ENCODE measurements around the gene PSPH. TPM values are rescaled to one million over a fixed set of nuclear protein-coding genes. Genes with fewer than 3 reads are reported as not detected.

PSPH gene
- total and polyA plus RNA-seq, 12 donors = 2.8 to 68.7 (median 23.0) TPM

- Histone ChIP-seq H3K36me3 (replicated peaks in 1 of 2) (peaks cover 0 to 38% of the 10 kb centered on the region in 2 donors), H3K27ac (peak within 1 kb of the TSS; percentile 68 to 97 (median 89)), H3K4me3 (peak within 1 kb of the TSS; percentile 45 to 91 (median 67)), H3K27me3 (no peaks in the 10 kb centered on the region), H3K9me3 (replicated peaks in 1 of 3) (no peaks in the 10 kb centered on the region), H3K4me1 (replicated peaks in 1 of 2) (peaks cover 3 to 32% of the 10 kb centered on the region in 2 donors)
- intact Hi-C loops (cut with DNase I) = no loop called here
- DNase-seq = peak; percentile 89 to 95 (median 92)
- TF ChIP-seq CTCF (IDR thresholded peaks at IDR 0.05) = peak in 2 of 6 experiments; percentile 8 to 16
- TF ChIP-seq POLR2A (IDR thresholded peaks at IDR 0.05) = peak; percentile 75 to 94
- 0 to 1% (median 0%) methylated on average over 16 to 49 of the region's 49 CpGs for whole genome bisulfite sequencing, 4 donors
Observed at GRCh38 chr7:56063882-56064625, 12.8 kb upstream of the PSPH start, which contains the start of gene SUMF2. Gene SUMF2, plus strand, starts transcription at chr7:56064286. Its CDS starts 26 bp downstream, at chr7:56064312.

GRCh38 chr7:56063500-56063881 lies 12.2 kb upstream of the PSPH start:
- intact Hi-C loops (cut with DNase I) = no loop called here
- 52 to 61% (median 55%) methylated on average over 7 of the region's 7 CpGs for WGBS, 4 donors
- Histone ChIP-seq H3K4me1 (replicated peaks in 1 of 2) (peaks cover 3 to 32% of the 10 kb centered on the region in 2 donors), H3K9me3 (replicated peaks in 1 of 3) (no peaks in the 10 kb centered on the region), H3K27ac (peak overlapping the region; percentile 68 to 97 (median 89)), H3K4me3 (peak overlapping the region in 2 of 4 donors; percentile 45 to 86), H3K36me3 (replicated peaks in 1 of 2) (peaks cover 0 to 38% of the 10 kb centered on the region in 2 donors), H3K27me3 (no peaks in the 10 kb centered on the region)
- no peak for DNase-seq
- TF ChIP-seq CTCF (IDR thresholded peaks at IDR 0.05) = no peak
- no peak for TF ChIP-seq POLR2A (IDR thresholded peaks at IDR 0.05)

- Histone ChIP-seq H3K27me3 (no peaks in the 10 kb centered on the region), H3K9me3 (replicated peaks in 1 of 3) (no peaks in the 10 kb centered on the region), H3K4me3 (no peak overlapping the region), H3K36me3 (replicated peaks in 1 of 2) (peaks cover 0 to 45% of the 10 kb centered on the region in 2 donors), H3K27ac (peak overlapping the region in 4 of 5 donors; percentile 89 to 97 (median 91)), H3K4me1 (replicated peaks in 1 of 2) (peaks cover 3 to 32% of the 10 kb centered on the region in 2 donors)
- DNase-seq = no peak
- intact Hi-C loops (cut with DNase I) = no loop called here
- TF ChIP-seq CTCF (IDR thresholded peaks at IDR 0.05) (no peak), POLR2A (IDR thresholded peaks at IDR 0.05) (no peak)
- WGBS, 4 donors = 27 to 49% (median 41%) methylated on average over 2 of the region's 2 CpGs
Observed at GRCh38 chr7:56062382-56062781, 11.1 kb upstream of the PSPH start.

GRCh38 chr7:56053993-56054392 lies 2.7 kb upstream of the PSPH start:
- H3K27me3 ChIP-seq = no peaks in the 10 kb centered on the region
- peaks cover 0 to 65% of the 10 kb centered on the region in 2 donors for H3K36me3 ChIP-seq (replicated peaks in 1 of 2)
- H3K4me1 ChIP-seq (replicated peaks in 1 of 2) = peaks cover 4 to 37% of the 10 kb centered on the region in 2 donors
- no peak for DNase-seq
- intact Hi-C loops (cut with DNase I) = no loop called here
- H3K4me3 ChIP-seq = no peak overlapping the region
- WGBS, 4 donors = 72 to 85% (median 78%) methylated on average over 2 of the region's 2 CpGs
- TF ChIP-seq POLR2A (IDR thresholded peaks at IDR 0.05) (no peak), CTCF (IDR thresholded peaks at IDR 0.05) (no peak)
- H3K27ac ChIP-seq = no peak overlapping the region
- H3K9me3 ChIP-seq (replicated peaks in 1 of 3) = no peaks in the 10 kb centered on the region

All from adrenal gland (tissue), 12 donors.